ENCODE data around the gene BCAM.

BCAM gene

DNA sequence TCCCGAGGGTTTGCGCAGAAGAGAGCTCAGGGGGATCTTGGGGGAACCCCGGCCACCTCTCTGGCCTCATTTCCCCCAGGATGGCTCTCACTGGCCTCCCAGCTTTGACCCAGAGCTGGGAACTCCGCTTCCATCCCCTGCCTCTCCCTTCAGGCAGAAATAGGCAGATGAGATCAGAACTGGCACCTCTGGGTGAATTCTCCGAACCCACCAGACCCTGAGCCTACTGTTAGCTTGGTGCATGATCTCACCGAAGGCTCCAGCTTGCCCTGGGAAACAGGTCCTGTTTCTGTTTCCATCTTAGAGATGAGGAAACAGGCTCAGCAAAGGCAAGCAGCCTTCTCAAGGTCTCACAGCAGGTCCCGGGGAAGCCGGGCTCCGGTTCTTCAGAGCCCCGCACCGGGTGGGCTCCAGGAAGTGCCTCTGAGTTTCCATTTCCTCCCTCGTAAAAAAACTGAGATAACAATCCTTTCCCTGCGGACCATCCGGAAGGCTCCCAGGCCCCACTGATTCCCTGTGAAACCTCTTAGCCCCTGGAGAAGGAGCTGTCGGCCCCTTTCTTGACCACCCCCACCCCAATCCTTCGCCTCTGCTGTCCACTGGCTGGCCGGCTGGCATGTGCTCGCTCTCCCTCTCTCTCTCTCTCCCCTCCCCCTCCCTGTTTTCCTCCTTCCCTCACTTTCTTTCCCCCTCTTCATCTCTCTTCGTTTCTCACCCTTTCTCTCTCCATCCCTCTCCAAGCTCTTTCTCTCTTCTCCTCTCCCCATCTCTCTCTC, 39.3 kb downstream of the BCAM start:
- TF ChIP-seq, protein P1, sequence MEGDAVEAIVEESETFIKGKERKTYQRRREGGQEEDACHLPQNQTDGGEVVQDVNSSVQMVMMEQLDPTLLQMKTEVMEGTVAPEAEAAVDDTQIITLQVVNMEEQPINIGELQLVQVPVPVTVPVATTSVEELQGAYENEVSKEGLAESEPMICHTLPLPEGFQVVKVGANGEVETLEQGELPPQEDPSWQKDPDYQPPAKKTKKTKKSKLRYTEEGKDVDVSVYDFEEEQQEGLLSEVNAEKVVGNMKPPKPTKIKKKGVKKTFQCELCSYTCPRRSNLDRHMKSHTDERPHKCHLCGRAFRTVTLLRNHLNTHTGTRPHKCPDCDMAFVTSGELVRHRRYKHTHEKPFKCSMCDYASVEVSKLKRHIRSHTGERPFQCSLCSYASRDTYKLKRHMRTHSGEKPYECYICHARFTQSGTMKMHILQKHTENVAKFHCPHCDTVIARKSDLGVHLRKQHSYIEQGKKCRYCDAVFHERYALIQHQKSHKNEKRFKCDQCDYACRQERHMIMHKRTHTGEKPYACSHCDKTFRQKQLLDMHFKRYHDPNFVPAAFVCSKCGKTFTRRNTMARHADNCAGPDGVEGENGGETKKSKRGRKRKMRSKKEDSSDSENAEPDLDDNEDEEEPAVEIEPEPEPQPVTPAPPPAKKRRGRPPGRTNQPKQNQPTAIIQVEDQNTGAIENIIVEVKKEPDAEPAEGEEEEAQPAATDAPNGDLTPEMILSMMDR (IDR thresholded peaks at IDR 0.05; ENCODE audit: low read depth, low read length, missing control alignments), result no peak
- H3K27me3 ChIP-seq (replicated peaks), result no peaks in the 10 kb centered on the region
- H3K4me3 ChIP-seq (ENCODE audit: low read depth, low read length), result peak overlapping the region; percentile 93
- DNase-seq, result peak; percentile 49
- H3K27ac ChIP-seq, result peak overlapping the region; percentile 96
- in situ Hi-C loops (cut with HindIII; ENCODE audit: low pct_ligation_motif_present, low sequenced_read_pairs), result no loop called here
- peaks cover 3% of the 10 kb centered on the region for H3K36me3 ChIP-seq (replicated peaks)

DNA sequence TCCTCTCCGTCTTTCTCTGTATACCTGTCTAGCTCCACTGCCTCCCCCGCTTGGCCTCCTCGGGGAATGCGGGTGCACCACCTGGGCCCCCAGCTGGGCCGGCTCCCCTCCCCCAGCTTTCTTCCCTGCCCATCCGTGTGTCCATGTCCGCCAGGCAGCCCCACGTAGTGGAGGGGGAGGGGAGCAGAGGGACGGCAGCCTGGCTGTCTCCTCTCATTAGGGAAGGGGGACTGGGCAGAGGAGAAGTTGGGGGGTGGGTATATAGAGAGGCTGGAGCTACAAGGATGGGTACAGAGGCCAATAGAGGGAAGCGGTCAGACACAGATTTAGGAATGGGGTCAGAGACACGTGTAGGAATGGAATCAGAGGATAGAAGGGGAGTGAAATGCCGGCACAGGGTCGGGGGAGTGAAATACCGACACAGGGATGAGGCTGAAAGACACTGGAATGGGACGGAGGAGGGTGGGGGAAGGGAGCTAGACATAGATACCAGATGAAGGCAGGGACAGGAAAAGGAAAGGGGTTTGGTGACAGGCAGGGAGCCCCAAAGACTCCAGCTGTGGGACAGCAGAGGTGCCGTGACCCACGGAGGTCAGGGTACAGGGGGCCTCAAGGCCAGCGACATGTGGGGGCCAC, 40.0 kb downstream of the BCAM start:
- TF ChIP-seq, protein P1 (IDR thresholded peaks at IDR 0.05; ENCODE audit: low read depth, low read length, missing control alignments), result no peak
- peak overlapping the region; percentile 96 for H3K27ac ChIP-seq
- peaks cover 3% of the 10 kb centered on the region for H3K36me3 ChIP-seq (replicated peaks)
- in situ Hi-C loops (cut with HindIII; ENCODE audit: low pct_ligation_motif_present, low sequenced_read_pairs), result no loop called here
- DNase-seq, result peak; percentile 14
- H3K27me3 ChIP-seq (replicated peaks), result no peaks in the 10 kb centered on the region
- H3K4me3 ChIP-seq (ENCODE audit: low read depth, low read length), result peak overlapping the region; percentile 93

DNA sequence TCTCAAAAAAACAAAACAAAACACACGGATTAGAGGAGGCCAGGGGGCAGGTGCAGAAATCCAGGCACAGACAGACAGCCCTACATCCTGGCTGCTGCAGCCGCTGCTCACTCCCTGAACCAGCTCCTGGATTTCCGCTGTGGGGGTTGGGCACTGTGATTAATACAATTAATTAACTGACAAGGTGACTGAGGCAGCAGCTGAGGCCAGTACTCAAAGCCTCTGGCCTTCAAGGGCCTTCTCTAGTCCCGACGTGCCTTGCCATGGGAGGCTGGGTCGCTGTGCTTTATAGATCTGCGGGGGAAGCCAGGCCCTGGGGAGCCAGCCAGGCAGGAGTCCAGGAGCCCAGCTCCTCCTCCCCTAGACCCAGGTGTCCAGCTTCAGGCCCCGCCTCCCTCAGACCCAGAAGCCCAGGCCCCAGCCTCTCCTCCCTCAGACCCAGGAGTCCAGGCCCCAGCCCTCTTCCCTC, 41.8 kb downstream of the BCAM start:
- Histone ChIP-seq H3K27me3 (replicated peaks) (no peaks in the 10 kb centered on the region), H3K27ac (peak overlapping the region; percentile 96), H3K36me3 (replicated peaks) (peaks cover 5% of the 10 kb centered on the region), H3K4me3 (ENCODE audit: low read depth, low read length) (no peak overlapping the region)
- no peak for DNase-seq
- in situ Hi-C loops (cut with HindIII; ENCODE audit: low pct_ligation_motif_present, low sequenced_read_pairs), result no loop called here
- TF ChIP-seq, protein P1 (IDR thresholded peaks at IDR 0.05; ENCODE audit: low read depth, low read length, missing control alignments), result no peak

DNA sequence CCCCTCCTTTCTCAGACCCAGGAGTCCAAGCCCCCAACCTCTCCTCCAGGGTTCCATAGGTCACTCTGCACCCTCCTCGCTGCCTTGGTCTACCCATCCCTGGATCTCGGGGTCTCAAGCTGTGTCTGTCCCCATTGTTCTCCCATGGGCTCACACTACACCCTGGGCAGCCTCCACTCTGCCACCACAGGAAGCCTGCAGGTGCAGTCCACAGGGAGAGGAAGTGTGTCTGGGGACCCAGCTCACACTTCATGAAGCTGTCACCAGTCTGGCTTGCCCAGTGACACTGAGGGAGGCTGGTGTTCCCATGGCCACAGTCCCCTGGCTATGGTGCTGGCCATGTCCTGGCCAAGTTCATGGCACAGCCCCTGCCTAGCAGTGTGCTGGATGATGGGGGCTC, 42.5 kb downstream of the BCAM start:
- H3K4me3 ChIP-seq (ENCODE audit: low read depth, low read length), result no peak overlapping the region
- in situ Hi-C loops (cut with HindIII; ENCODE audit: low pct_ligation_motif_present, low sequenced_read_pairs), result no loop called here
- TF ChIP-seq, protein P1 (IDR thresholded peaks at IDR 0.05; ENCODE audit: low read depth, low read length, missing control alignments), result no peak
- DNase-seq, result no peak
- peaks cover 13% of the 10 kb centered on the region for H3K36me3 ChIP-seq (replicated peaks)
- H3K27me3 ChIP-seq (replicated peaks), result no peaks in the 10 kb centered on the region
- H3K27ac ChIP-seq, result no peak overlapping the region

GRCh38 chr19:44855606-44856005, 46.7 kb downstream of the BCAM start:
- H3K27ac ChIP-seq, result no peak overlapping the region
- TF ChIP-seq, protein P1 (IDR thresholded peaks at IDR 0.05; ENCODE audit: low read depth, low read length, missing control alignments), result no peak
- no peaks in the 10 kb centered on the region for H3K27me3 ChIP-seq (replicated peaks)
- H3K4me3 ChIP-seq (ENCODE audit: low read depth, low read length), result no peak overlapping the region
- H3K36me3 ChIP-seq (replicated peaks), result peaks cover 18% of the 10 kb centered on the region
- in situ Hi-C loops (cut with HindIII; ENCODE audit: low pct_ligation_motif_present, low sequenced_read_pairs), result no loop called here
- DNase-seq, result no peak
